GM23338 (cell line): ENCODE measurements around the gene SCAPER. TPM values are rescaled to one million over a fixed set of nuclear protein-coding genes. Genes with fewer than 3 reads are reported as not detected.
A peak's percentile ranks its signal among the peaks of the same experiment; 100 is the strongest.
"Not testable (repeated sequence)": the region's sequence is repeated elsewhere in the genome, so short reads cannot be mapped to it uniquely, and the experiment has no call there.

Experiments used
- ATAC-seq: fragments of 200-7000 bp; cut with Tn5 transposase; 3 replicates; pipeline ENCODE4 v1.9.1; 2020
- DNase-seq: peaks from one replicate; pipeline ENCODE4 v3.0.0-alpha.2; 2015; ENCODE audit warnings: low spot score
- H2AFZ ChIP-seq: fragments of 200-600 bp; sonication (generic); 2 replicates; pipeline ENCODE4 v1.8.0; 2016; ENCODE audit warnings: antibody characterized with exemption, mild to moderate bottlenecking, moderate library complexity
- H3F3A ChIP-seq: fragments of 200-600 bp; sonication (generic); replicated peaks from 2 replicates; pipeline ENCODE4 v1.8.0; 2017; ENCODE audit warnings: antibody characterized with exemption, mixed run types, low read depth
- H3K27ac ChIP-seq: fragments of 200-600 bp; sonication (generic); 2 replicates; pipeline ENCODE4 v1.6.1; 2016; ENCODE audit warnings: low read depth
- H3K27me3 ChIP-seq: fragments of 200-600 bp; sonication (generic); 2 replicates; pipeline ENCODE4 v1.8.0; 2016; ENCODE audit warnings: mild to moderate bottlenecking, mixed run types, moderate library complexity; ENCODE audit not compliant: insufficient read depth
- H3K36me3 ChIP-seq: fragments of 200-600 bp; sonication (generic); 2 replicates; pipeline ENCODE4 v1.8.0; 2016; ENCODE audit warnings: mild to moderate bottlenecking; ENCODE audit not compliant: insufficient read depth
- H3K4me1 ChIP-seq: fragments of 200-600 bp; sonication (generic); 2 replicates; pipeline ENCODE4 v1.8.0; 2016; ENCODE audit warnings: mild to moderate bottlenecking, moderate library complexity; ENCODE audit not compliant: insufficient read depth
- H3K4me2 ChIP-seq: fragments of 200-600 bp; sonication (generic); 2 replicates; pipeline ENCODE4 v1.7.1; 2017; ENCODE audit warnings: mixed run types
- H3K4me3 ChIP-seq: fragments of 200-600 bp; sonication (generic); 2 replicates; pipeline ENCODE4 v1.6.1; 2016; ENCODE audit warnings: mixed run types
- H3K79me2 ChIP-seq: fragments of 200-600 bp; sonication (generic); replicated peaks from 2 replicates; pipeline ENCODE4 v1.8.0; 2017; ENCODE audit warnings: mild to moderate bottlenecking; ENCODE audit not compliant: insufficient read depth
- H3K9me2 ChIP-seq: fragments of 200-600 bp; sonication (generic); 2 replicates; pipeline ENCODE4 v1.8.0; 2017; ENCODE audit not compliant: insufficient read depth
- H4K20me1 ChIP-seq: fragments of 200-600 bp; sonication (generic); replicated peaks from 2 replicates; pipeline ENCODE4 v1.8.0; 2017; ENCODE audit warnings: mild to moderate bottlenecking; ENCODE audit not compliant: insufficient read depth
- H3K27ac Mint-ChIP-seq: 2 replicates; pipeline ENCODE4 v1.8.0; 2020; ENCODE audit warnings: inconsistent platforms, mild to moderate bottlenecking, moderate library complexity, mixed read lengths
- H3K27me3 Mint-ChIP-seq: 3 replicates; pipeline ENCODE4 v1.8.0; 2022; ENCODE audit warnings: low read depth, mild to moderate bottlenecking, moderate library complexity, mixed read lengths, inconsistent platforms; ENCODE audit not compliant: insufficient read depth, poor library complexity
- H3K36me3 Mint-ChIP-seq: 3 replicates; pipeline ENCODE4 v1.8.0; 2021; ENCODE audit warnings: low read depth, mild to moderate bottlenecking, inconsistent platforms, moderate library complexity, mixed read lengths
- H3K4me1 Mint-ChIP-seq: 3 replicates; pipeline ENCODE4 v1.8.0; 2020; ENCODE audit warnings: mild to moderate bottlenecking, inconsistent platforms, mixed read lengths
- H3K4me3 Mint-ChIP-seq: 3 replicates; pipeline ENCODE4 v1.8.0; 2021; ENCODE audit warnings: moderate library complexity, mild to moderate bottlenecking, inconsistent platforms, mixed read lengths
- H3K9me3 Mint-ChIP-seq: 3 replicates; pipeline ENCODE4 v1.8.0; 2020; ENCODE audit warnings: moderate library complexity, mild to moderate bottlenecking, inconsistent platforms, mixed read lengths
- EZH2 ChIP-seq: fragments of 200-600 bp; sonication (generic); IDR thresholded peaks from one replicate; pipeline ENCODE4 v1.8.0; 2017; ENCODE audit warnings: antibody characterized with exemption, mild to moderate bottlenecking, low read depth; ENCODE audit not compliant: unreplicated experiment
- EZH2phosphoT487 ChIP-seq: fragments of 200-600 bp; sonication (generic); IDR thresholded peaks from one replicate; pipeline ENCODE4 v1.8.1; 2018; ENCODE audit warnings: antibody characterized with exemption; ENCODE audit not compliant: unreplicated experiment
- NANOG ChIP-seq: IDR thresholded peaks from 2 replicates; pipeline ENCODE4 v1.6.1; 2016; ENCODE audit warnings: antibody characterized with exemption, borderline replicate concordance
- POLR2AphosphoS5 ChIP-seq: IDR thresholded peaks from 2 replicates; pipeline ENCODE4 v1.6.1; 2016; ENCODE audit warnings: antibody characterized with exemption, low read depth
- ZNF331 ChIP-seq: fragments of 250-450 bp; sonication (Bioruptor Pico); IDR thresholded peaks from 2 replicates; pipeline ENCODE4 v1.5.0; 2020; ENCODE audit warnings: low read depth, mild to moderate bottlenecking, moderate library complexity
- polyA plus RNA-seq: library from polyadenylated mRNA; unstranded; fragments of >200 nt; fragmentation: Nextera tagmentation; extraction: Ambion mirVana; gene quantifications from 2 replicates; pipeline ENCODE4 v1.2.1, GENCODE V29; 2016
- total RNA-seq: library from RNA; depleted of rRNA; stranded (reverse); fragments of >200 nt; shearing (Covaris generic); gene quantifications from 2 replicates; pipeline ENCODE4 v1.2.3, GENCODE V29; 2014
- TF ChIP-seq, protein P1 (sequence below), 2 experiments: fragments of 200-600 bp in 1 of 2; sonication (generic) in 1 of 2; conservative IDR thresholded peaks; 2 replicates each; pipeline versions ENCODE4 v1.5.1 to v1.6.1; 2016 to 2017; ENCODE audit warnings: antibody characterized with exemption in 2 of 2, low read depth in 2 of 2, mild to moderate bottlenecking in 2 of 2, moderate library complexity in 1 of 2
- TF ChIP-seq, protein P2 (sequence below): IDR thresholded peaks from 2 replicates; pipeline ENCODE4 v1.6.1; 2016; ENCODE audit warnings: antibody characterized with exemption
- TF ChIP-seq, protein P3 (sequence below): fragments of 250-450 bp; sonication (Bioruptor Pico); IDR thresholded peaks from 2 replicates; pipeline ENCODE4 v1.5.0; 2020; ENCODE audit warnings: mild to moderate bottlenecking, moderate library complexity

Gene SCAPER
- total and polyA plus RNA-seq, 2 experiments from 2014 or later = 9.1 to 17.6 TPM

DNA sequence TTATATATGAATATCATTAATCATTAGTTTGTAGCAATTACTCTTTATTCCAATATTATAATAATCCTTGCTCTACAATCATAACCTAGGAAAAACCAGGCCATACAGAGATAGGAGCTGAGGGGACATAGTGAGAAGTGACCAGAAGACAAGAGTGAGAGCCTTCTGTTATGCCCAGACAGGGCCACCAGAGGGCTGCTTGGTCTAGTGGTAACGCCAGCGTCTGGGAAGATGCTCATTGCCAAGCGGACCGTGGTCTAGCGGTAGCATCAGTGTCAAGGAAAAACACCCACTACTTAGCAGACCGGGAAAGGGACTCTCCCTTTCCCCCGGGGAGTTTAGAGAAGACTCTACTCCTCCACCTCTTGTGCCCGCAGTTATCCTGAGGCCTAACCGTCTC, 172.8 kb downstream of the SCAPER start:
- peaks cover 11% of the 10 kb centered on the region for H3K36me3 Mint-ChIP-seq
- not testable (repeated sequence) for H3K4me1 Mint-ChIP-seq
- TF ChIP-seq, protein P1, sequence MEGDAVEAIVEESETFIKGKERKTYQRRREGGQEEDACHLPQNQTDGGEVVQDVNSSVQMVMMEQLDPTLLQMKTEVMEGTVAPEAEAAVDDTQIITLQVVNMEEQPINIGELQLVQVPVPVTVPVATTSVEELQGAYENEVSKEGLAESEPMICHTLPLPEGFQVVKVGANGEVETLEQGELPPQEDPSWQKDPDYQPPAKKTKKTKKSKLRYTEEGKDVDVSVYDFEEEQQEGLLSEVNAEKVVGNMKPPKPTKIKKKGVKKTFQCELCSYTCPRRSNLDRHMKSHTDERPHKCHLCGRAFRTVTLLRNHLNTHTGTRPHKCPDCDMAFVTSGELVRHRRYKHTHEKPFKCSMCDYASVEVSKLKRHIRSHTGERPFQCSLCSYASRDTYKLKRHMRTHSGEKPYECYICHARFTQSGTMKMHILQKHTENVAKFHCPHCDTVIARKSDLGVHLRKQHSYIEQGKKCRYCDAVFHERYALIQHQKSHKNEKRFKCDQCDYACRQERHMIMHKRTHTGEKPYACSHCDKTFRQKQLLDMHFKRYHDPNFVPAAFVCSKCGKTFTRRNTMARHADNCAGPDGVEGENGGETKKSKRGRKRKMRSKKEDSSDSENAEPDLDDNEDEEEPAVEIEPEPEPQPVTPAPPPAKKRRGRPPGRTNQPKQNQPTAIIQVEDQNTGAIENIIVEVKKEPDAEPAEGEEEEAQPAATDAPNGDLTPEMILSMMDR (conservative IDR thresholded peaks at IDR 0.05; ENCODE audit: low read depth in 2 of 2) = peak; percentile 39 to 66

DNA sequence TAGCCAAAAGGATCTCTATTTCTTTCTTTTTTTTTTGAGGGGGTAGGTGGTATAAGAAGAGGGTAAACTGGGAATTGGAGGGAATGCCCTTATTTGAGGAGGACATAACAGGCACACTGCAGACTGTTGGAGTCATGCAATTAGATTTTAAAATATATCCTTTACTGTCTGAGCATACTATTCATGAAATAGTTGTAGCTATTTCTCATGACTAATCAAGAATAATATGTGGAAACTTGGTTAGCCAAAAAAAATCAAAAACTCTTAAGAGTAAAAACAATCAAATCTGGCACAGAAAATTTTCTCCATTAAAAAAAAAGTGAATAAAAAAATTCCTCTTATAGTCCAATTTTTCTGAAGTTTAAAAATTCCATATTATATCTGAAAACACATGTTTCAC, 174.9 kb downstream of the SCAPER start:
- H3K9me2 ChIP-seq = no peaks in the 10 kb centered on the region
- peaks cover 2% of the 10 kb centered on the region for H3K27me3 Mint-ChIP-seq
- no peaks in the 10 kb centered on the region for H3K79me2 ChIP-seq
- TF ChIP-seq POLR2AphosphoS5 = no peak
- no peak overlapping the region for H3K4me2 ChIP-seq
- no peaks in the 10 kb centered on the region for H3K27me3 ChIP-seq
- no peaks in the 10 kb centered on the region for H3K4me1 Mint-ChIP-seq
- H3K9me3 Mint-ChIP-seq = peaks cover 12% of the 10 kb centered on the region
- H3K27ac Mint-ChIP-seq = no peak overlapping the region
- H3K4me3 Mint-ChIP-seq = no peak overlapping the region
- no peaks in the 10 kb centered on the region for H3K36me3 ChIP-seq
- DNase-seq (no peak), ATAC-seq (no peak)
- H2AFZ ChIP-seq = no peak overlapping the region
- no peak overlapping the region for H3K27ac ChIP-seq
- no peaks in the 10 kb centered on the region for H3K4me1 ChIP-seq
- no peak overlapping the region for H3K4me3 ChIP-seq
- no peaks in the 10 kb centered on the region for H3F3A ChIP-seq
- peaks cover 16% of the 10 kb centered on the region for H3K36me3 Mint-ChIP-seq
- no peaks in the 10 kb centered on the region for H4K20me1 ChIP-seq

More for the DNA sequence above, 172.8 kb downstream of the SCAPER start:
- not testable (repeated sequence) for H3K27ac ChIP-seq, H3K4me1 ChIP-seq, H3K4me2 ChIP-seq, H3K27me3 ChIP-seq, ATAC-seq, H3K36me3 ChIP-seq, H4K20me1 ChIP-seq, H3F3A ChIP-seq, H3K27me3 Mint-ChIP-seq, H3K9me2 ChIP-seq, H3K9me3 Mint-ChIP-seq, H3K4me3 Mint-ChIP-seq, H2AFZ ChIP-seq, H3K27ac Mint-ChIP-seq, H3K79me2 ChIP-seq, H3K4me3 ChIP-seq
- peak; percentile 56 for DNase-seq

DNA sequence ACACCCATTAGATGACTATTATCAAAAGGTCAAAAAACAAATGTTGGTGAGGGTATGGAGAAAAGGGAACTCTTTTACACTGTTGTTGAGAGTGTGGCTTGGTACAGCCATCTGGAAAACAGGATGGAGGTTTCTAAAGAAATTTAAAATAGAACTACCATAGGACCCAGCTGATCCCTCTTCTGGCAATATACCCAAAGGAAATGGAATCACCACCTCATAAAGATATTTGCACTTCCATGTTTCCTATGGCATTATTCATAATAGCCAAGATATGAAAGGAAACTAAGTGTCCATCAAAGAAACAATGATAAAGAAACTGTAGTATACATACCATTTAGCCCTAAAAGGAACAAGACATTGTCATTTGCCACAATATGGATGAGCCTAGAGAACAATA, 186.3 kb downstream of the SCAPER start:
- H3K4me3 ChIP-seq = no peak overlapping the region
- H3K27ac Mint-ChIP-seq = no peak overlapping the region
- H3K9me3 Mint-ChIP-seq = peaks cover 16% of the 10 kb centered on the region
- H3K27ac ChIP-seq = no peak overlapping the region
- no peak for ATAC-seq
- H3K9me2 ChIP-seq = peaks cover 3% of the 10 kb centered on the region; the same call in 1 of the 2 replicates
- H3K4me1 ChIP-seq = no peaks in the 10 kb centered on the region
- H3K27me3 Mint-ChIP-seq = no peaks in the 10 kb centered on the region
- no peaks in the 10 kb centered on the region for H4K20me1 ChIP-seq
- H3K79me2 ChIP-seq = no peaks in the 10 kb centered on the region
- no peak for DNase-seq
- H3K4me3 Mint-ChIP-seq = no peak overlapping the region
- no peaks in the 10 kb centered on the region for H3F3A ChIP-seq
- H3K36me3 Mint-ChIP-seq = peaks cover 10% of the 10 kb centered on the region
- H3K4me2 ChIP-seq = no peak overlapping the region
- TF ChIP-seq ZNF331 = no peak
- TF ChIP-seq NANOG = no peak
- TF ChIP-seq EZH2 = no peak
- TF ChIP-seq, protein P2, sequence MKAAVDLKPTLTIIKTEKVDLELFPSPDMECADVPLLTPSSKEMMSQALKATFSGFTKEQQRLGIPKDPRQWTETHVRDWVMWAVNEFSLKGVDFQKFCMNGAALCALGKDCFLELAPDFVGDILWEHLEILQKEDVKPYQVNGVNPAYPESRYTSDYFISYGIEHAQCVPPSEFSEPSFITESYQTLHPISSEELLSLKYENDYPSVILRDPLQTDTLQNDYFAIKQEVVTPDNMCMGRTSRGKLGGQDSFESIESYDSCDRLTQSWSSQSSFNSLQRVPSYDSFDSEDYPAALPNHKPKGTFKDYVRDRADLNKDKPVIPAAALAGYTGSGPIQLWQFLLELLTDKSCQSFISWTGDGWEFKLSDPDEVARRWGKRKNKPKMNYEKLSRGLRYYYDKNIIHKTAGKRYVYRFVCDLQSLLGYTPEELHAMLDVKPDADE = no peak
- TF ChIP-seq EZH2phosphoT487 = no peak
- TF ChIP-seq, protein P3, sequence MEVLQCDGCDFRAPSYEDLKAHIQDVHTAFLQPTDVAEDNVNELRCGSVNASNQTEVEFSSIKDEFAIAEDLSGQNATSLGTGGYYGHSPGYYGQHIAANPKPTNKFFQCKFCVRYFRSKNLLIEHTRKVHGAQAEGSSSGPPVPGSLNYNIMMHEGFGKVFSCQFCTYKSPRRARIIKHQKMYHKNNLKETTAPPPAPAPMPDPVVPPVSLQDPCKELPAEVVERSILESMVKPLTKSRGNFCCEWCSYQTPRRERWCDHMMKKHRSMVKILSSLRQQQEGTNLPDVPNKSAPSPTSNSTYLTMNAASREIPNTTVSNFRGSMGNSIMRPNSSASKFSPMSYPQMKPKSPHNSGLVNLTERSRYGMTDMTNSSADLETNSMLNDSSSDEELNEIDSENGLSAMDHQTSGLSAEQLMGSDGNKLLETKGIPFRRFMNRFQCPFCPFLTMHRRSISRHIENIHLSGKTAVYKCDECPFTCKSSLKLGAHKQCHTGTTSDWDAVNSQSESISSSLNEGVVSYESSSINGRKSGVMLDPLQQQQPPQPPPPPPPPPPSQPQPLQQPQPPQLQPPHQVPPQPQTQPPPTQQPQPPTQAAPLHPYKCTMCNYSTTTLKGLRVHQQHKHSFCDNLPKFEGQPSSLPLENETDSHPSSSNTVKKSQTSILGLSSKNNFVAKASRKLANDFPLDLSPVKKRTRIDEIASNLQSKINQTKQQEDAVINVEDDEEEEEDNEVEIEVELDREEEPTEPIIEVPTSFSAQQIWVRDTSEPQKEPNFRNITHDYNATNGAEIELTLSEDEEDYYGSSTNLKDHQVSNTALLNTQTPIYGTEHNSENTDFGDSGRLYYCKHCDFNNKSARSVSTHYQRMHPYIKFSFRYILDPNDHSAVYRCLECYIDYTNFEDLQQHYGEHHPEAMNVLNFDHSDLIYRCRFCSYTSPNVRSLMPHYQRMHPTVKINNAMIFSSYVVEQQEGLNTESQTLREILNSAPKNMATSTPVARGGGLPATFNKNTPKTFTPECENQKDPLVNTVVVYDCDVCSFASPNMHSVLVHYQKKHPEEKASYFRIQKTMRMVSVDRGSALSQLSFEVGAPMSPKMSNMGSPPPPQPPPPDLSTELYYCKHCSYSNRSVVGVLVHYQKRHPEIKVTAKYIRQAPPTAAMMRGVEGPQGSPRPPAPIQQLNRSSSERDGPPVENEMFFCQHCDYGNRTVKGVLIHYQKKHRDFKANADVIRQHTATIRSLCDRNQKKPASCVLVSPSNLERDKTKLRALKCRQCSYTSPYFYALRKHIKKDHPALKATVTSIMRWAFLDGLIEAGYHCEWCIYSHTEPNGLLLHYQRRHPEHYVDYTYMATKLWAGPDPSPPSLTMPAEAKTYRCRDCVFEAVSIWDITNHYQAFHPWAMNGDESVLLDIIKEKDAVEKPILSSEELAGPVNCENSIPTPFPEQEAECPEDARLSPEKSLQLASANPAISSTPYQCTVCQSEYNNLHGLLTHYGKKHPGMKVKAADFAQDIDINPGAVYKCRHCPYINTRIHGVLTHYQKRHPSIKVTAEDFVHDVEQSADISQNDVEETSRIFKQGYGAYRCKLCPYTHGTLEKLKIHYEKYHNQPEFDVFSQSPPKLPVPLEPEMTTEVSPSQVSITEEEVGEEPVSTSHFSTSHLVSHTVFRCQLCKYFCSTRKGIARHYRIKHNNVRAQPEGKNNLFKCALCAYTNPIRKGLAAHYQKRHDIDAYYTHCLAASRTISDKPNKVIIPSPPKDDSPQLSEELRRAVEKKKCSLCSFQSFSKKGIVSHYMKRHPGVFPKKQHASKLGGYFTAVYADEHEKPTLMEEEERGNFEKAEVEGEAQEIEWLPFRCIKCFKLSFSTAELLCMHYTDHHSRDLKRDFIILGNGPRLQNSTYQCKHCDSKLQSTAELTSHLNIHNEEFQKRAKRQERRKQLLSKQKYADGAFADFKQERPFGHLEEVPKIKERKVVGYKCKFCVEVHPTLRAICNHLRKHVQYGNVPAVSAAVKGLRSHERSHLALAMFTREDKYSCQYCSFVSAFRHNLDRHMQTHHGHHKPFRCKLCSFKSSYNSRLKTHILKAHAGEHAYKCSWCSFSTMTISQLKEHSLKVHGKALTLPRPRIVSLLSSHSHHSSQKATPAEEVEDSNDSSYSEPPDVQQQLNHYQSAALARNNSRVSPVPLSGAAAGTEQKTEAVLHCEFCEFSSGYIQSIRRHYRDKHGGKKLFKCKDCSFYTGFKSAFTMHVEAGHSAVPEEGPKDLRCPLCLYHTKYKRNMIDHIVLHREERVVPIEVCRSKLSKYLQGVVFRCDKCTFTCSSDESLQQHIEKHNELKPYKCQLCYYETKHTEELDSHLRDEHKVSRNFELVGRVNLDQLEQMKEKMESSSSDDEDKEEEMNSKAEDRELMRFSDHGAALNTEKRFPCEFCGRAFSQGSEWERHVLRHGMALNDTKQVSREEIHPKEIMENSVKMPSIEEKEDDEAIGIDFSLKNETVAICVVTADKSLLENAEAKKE (CRISPR knock-in tag) = no peak
- TF ChIP-seq POLR2AphosphoS5 = no peak
- H3K36me3 ChIP-seq = no peaks in the 10 kb centered on the region
- no peaks in the 10 kb centered on the region for H3K27me3 ChIP-seq
- H2AFZ ChIP-seq = no peak overlapping the region
- no peaks in the 10 kb centered on the region for H3K4me1 Mint-ChIP-seq
